GM19099 (cell line): ENCODE data around the gene IPO9.

ENCODE experiments used
- POLR2A ChIP-seq: IDR thresholded peaks from 3 replicates; pipeline ENCODE4 v1.6.1; 2011; ENCODE audit warnings: low read depth; ENCODE audit not compliant: insufficient read length; ENCODE audit errors: extremely low read depth

Gene IPO9

GRCh38 chr1:201827321-201828216 lies 1.4 kb upstream of the IPO9 start:
- TF ChIP-seq POLR2A, result no peak

GRCh38 chr1:201828217-201828819 lies 639 bp upstream of the IPO9 start:
- TF ChIP-seq POLR2A, result no peak

GRCh38 chr1:201831371-201831770 lies 2.4 kb downstream of the IPO9 start:
- no peak for TF ChIP-seq POLR2A

GRCh38 chr1:201834621-201835020 lies 5.7 kb downstream of the IPO9 start:
- no peak for TF ChIP-seq POLR2A

GRCh38 chr1:201838381-201838780 lies 9.4 kb downstream of the IPO9 start:
- TF ChIP-seq POLR2A, result no peak

- TF ChIP-seq POLR2A, result no peak
These were observed 11.1 kb downstream of the IPO9 start for GRCh38 chr1:201840055-201840454.

- TF ChIP-seq POLR2A, result no peak
These were observed 11.5 kb downstream of the IPO9 start for GRCh38 chr1:201840490-201840889.

GRCh38 chr1:201841265-201841912 lies 12.4 kb downstream of the IPO9 start:
- no peak for TF ChIP-seq POLR2A

- TF ChIP-seq POLR2A, result no peak
These were observed 13.6 kb downstream of the IPO9 start for GRCh38 chr1:201842472-201843027.

- no peak for TF ChIP-seq POLR2A
These were observed 16.6 kb downstream of the IPO9 start for GRCh38 chr1:201845331-201846083.

GRCh38 chr1:201847150-201847549 lies 18.2 kb downstream of the IPO9 start:
- no peak for TF ChIP-seq POLR2A

GRCh38 chr1:201848230-201848629 lies 19.3 kb downstream of the IPO9 start:
- no peak for TF ChIP-seq POLR2A

GRCh38 chr1:201849372-201850052 lies 20.6 kb downstream of the IPO9 start:
- TF ChIP-seq POLR2A, result no peak

- no peak for TF ChIP-seq POLR2A
These were observed 21.1 kb downstream of the IPO9 start for GRCh38 chr1:201850053-201850397.

- TF ChIP-seq POLR2A, result no peak
These were observed 23.0 kb downstream of the IPO9 start for GRCh38 chr1:201851949-201852348.

GRCh38 chr1:201859424-201859823 lies 30.5 kb downstream of the IPO9 start:
- no peak for TF ChIP-seq POLR2A
